ENCODE results near the gene ABCC8.
A peak's percentile ranks its signal among the peaks of the same experiment; 100 is the strongest.

Gene ABCC8

GRCh38 chr11:17369684-17370243 is 106.9 kb downstream of the ABCC8 start:
- no peak overlapping the region for H3K4me3 ChIP-seq (ENCODE audit: low read depth, low read length)
- TF ChIP-seq CTCF (IDR thresholded peaks at IDR 0.05; ENCODE audit: borderline replicate concordance, insufficient read depth, low read depth, low read length): no peak

GRCh38 chr11:17369094-17369493 is 107.6 kb downstream of the ABCC8 start:
- no peak for TF ChIP-seq CTCF (IDR thresholded peaks at IDR 0.05; ENCODE audit: borderline replicate concordance, insufficient read depth, low read depth, low read length)

DNA sequence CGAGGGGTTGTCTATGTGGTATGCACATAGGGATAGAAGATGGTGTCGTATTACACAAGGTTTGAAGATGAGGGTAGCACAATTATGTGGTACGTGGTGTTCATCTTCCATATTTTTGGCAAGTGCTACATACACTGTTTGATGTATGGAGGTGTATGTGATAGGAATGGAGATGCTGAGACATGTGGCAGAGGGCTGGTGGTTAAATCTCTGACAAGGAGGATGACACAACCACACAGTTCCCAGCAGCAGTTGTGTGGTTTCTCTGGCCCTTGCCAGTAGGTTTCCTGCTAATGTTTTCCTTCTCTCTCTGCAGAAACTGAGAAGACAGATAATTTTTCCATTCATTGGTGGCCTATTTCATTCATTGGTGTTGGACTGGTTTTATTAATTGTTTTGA is 108.1 kb downstream of the ABCC8 start:
- no peak overlapping the region for H3K4me3 ChIP-seq (ENCODE audit: low read depth, low read length)
- no peak for TF ChIP-seq CTCF (IDR thresholded peaks at IDR 0.05; ENCODE audit: borderline replicate concordance, insufficient read depth, low read depth, low read length)

More at GRCh38 chr11:17369094-17369493, 107.6 kb downstream of the ABCC8 start:
- H3K4me3 ChIP-seq (ENCODE audit: low read depth, low read length): no peak overlapping the region

DNA sequence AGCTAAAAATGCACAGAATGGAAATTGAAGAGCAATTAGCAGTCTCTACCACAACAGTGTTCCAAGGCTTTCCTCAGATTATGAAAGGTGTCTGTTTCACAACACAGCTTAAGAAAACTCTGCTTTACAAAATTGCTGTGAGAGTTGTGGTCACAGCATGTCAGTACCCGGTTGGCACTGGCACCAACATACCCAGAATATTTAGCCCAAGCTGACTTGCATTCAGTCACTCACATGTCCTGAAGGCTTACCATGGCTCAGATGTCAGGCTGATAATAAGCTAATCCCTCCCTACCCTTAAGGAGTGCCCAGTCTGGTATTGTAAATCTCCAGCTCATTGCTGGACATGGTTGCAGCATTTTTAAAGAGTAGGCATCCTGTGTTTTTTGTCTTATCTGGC is 110.2 kb downstream of the ABCC8 start:
- TF ChIP-seq CTCF (IDR thresholded peaks at IDR 0.05; ENCODE audit: borderline replicate concordance, insufficient read depth, low read depth, low read length): no peak
- H3K4me3 ChIP-seq (ENCODE audit: low read depth, low read length): no peak overlapping the region

- H3K4me3 ChIP-seq (ENCODE audit: low read depth, low read length): no peak overlapping the region
These were observed 122.0 kb downstream of the ABCC8 start for GRCh38 chr11:17354601-17354991.

GRCh38 chr11:17353821-17354600 is 122.6 kb downstream of the ABCC8 start:
- H3K4me3 ChIP-seq (ENCODE audit: low read depth, low read length): peak overlapping the region; percentile 55

More at GRCh38 chr11:17354601-17354991, 122.0 kb downstream of the ABCC8 start:
- peak; percentile 41; the same call in 1 of the 2 replicates for TF ChIP-seq CTCF (IDR thresholded peaks at IDR 0.05; ENCODE audit: borderline replicate concordance, insufficient read depth, low read depth, low read length)

More at GRCh38 chr11:17353821-17354600, 122.6 kb downstream of the ABCC8 start:
- TF ChIP-seq CTCF (IDR thresholded peaks at IDR 0.05; ENCODE audit: borderline replicate concordance, insufficient read depth, low read depth, low read length): no peak

Data from GM12875 (cell line).